Measurements from ENCODE around the gene CTU2. TPM values are rescaled to one million over a fixed set of nuclear protein-coding genes. Genes with fewer than 3 reads are reported as not detected.

CTU2 gene
- total and polyA plus RNA-seq, 10 of the 15 experiments (the other 5 are each of a cell fraction or from before 2014, with no cell fraction given) = 0.32 to 44.5 (median 18.2) TPM

DNA sequence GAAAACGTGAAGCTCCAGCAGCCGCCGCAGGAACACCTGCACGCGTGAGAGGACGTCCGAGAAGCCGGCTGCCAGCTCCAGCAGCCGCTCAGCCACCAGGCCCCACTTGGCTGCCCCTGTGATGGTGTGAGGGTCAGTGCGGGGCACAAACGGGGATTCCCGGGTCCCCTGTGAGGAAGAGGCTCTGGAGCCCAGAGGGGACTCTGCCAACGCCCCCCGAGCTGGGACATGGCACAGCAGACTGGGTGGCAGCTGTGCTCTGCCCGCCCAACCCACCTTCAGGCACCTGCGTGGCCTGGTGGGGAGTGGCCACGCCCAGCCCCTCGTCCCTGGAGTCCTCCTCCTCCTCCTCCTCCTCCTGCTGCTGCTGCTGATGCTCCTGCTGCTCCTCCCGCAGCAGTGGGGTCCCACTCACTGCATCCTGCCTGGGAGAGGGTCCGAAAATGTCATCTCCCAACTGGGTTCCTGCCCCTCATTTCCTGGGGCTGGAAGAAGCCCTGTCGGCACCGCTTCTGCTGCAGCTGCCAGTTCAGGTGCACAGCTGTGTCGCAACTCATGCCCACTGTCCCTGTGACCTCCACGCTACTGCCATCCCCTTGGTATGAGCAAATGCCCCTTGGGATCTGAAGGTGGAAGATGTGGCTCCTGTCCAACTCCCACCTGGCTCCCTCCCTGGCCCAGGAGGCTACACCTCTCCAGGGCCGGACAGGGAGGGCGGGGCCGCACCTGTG, 27.5 kb downstream of the CTU2 start (continued):
- TF ChIP-seq, protein P1, sequence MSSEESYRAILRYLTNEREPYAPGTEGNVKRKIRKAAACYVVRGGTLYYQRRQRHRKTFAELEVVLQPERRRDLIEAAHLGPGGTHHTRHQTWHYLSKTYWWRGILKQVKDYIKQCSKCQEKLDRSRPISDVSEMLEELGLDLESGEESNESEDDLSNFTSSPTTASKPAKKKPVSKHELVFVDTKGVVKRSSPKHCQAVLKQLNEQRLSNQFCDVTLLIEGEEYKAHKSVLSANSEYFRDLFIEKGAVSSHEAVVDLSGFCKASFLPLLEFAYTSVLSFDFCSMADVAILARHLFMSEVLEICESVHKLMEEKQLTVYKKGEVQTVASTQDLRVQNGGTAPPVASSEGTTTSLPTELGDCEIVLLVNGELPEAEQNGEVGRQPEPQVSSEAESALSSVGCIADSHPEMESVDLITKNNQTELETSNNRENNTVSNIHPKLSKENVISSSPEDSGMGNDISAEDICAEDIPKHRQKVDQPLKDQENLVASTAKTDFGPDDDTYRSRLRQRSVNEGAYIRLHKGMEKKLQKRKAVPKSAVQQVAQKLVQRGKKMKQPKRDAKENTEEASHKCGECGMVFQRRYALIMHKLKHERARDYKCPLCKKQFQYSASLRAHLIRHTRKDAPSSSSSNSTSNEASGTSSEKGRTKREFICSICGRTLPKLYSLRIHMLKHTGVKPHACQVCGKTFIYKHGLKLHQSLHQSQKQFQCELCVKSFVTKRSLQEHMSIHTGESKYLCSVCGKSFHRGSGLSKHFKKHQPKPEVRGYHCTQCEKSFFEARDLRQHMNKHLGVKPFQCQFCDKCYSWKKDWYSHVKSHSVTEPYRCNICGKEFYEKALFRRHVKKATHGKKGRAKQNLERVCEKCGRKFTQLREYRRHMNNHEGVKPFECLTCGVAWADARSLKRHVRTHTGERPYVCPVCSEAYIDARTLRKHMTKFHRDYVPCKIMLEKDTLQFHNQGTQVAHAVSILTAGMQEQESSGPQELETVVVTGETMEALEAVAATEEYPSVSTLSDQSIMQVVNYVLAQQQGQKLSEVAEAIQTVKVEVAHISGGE (CRISPR knock-in tag; IDR thresholded peaks at IDR 0.05) = no peak
- TF ChIP-seq ZNF207 (IDR thresholded peaks at IDR 0.05; ENCODE audit: borderline replicate concordance) = no peak
- TF ChIP-seq POLR2AphosphoS5 (IDR thresholded peaks at IDR 0.05; ENCODE audit: low read length) = no peak
- TF ChIP-seq PAX8 (IDR thresholded peaks at IDR 0.05) = no peak
- no peak for TF ChIP-seq ZZZ3 (IDR thresholded peaks at IDR 0.05; ENCODE audit: control insufficient read depth, insufficient read length, low read depth)
- TF ChIP-seq ZBTB40 (IDR thresholded peaks at IDR 0.05; ENCODE audit: borderline replicate concordance) = no peak
- no peak for TF ChIP-seq TCF3 (IDR thresholded peaks at IDR 0.05; ENCODE audit: borderline replicate concordance, insufficient read depth, low read depth, low read length)

Measured in GM12878 (cell line).